GM19238 (cell line): ENCODE data around the gene RCSD1.
"Not testable (repeated sequence)": the region's sequence is repeated elsewhere in the genome, so short reads cannot be mapped to it uniquely, and the experiment has no call there.

Experiments
- DNase-seq: peaks from one replicate; pipeline ENCODE4 v3.0.0; 2011; ENCODE audit warnings: low spot score; ENCODE audit not compliant: insufficient read length

Gene RCSD1

DNA sequence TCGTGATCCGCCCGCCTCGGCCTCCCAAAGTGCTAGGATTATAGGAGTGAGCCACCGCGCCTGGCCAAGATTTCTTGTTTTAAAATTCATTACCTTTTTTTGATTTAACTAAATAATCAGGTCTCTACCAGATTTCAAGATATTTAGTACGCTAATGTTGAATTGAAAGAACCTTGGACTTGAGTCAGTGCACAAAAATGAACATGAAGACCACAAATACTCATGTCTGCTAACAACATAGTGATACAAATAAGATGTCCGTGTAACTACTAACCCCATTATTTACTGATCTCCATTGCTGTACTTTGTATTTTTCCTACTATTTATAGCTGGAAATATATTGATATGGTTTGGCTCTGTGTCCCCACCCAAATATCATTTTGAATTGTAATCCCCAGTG lies 108.1 kb downstream of the RCSD1 start:
- DNase-seq, result no peak

DNA sequence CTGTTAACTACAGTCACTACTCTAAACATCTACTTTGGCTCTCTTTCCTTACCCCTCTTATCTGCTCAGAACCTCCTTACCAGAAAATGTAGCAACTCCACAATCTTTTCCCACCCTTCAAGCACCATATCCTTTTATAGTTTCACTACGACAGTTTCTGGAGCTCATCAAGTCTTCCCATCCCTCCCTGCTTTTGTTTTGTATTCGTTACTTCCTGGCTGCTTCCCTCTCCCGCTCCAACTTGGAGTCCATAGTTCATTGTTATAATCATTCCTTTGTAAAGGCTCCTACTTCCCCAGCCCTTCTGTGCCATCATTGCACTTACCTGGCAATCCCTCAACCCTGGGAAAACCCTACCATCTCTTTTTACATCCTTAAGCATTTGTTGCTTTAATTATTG lies 109.7 kb downstream of the RCSD1 start:
- DNase-seq, result no peak

DNA sequence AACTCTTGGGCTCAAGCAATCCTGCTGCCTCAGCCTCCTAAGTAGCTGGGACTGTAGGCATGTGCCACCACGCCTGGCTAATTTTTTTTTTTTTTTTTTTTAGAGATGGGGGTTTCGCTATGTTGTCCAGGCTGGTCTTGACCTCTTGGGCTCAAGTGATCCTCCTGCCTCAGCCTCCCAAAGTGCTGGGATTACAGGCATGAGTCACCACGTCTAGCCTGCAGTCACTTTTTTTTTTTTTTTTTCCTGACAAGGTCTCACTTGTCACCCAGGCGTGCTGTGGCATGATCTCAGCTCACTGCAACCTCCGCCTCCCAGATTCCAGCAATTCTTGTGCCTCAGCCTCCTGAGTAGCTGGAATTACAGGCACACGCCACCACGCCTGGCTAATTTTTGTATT lies 111.1 kb downstream of the RCSD1 start:
- DNase-seq, result not testable (repeated sequence)

DNA sequence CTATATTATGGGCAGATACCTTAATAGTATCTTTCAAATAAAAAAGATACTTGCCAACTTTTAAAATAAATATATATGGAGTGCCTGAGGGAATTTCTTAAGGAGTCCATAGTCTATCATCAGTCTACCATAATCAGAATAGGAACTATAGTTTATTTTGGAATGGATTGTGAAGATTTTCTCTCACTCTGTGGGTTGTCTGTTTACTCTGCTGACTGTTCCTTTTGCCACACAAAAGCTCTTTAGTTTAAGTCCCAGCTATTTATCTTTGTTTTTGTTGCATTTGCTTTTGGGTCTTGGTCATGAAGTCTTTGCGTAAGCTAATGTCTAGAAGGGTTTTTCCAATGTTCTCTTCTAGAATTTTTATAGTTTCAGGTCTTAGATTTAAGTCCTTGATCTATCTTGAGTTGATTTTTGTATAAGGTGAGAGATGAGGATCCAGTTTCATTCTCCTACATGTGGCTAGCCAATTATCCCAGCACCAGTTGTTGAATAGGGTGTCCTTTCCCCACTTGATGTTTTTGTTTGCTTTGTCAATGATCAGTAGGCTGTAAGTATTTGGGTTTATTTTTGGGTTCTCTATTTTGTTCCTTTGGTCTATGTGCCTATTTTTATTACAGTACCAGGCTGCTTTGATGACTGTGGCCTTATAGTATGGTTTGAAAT lies 112.5 kb downstream of the RCSD1 start:
- DNase-seq, result not testable (repeated sequence)

DNA sequence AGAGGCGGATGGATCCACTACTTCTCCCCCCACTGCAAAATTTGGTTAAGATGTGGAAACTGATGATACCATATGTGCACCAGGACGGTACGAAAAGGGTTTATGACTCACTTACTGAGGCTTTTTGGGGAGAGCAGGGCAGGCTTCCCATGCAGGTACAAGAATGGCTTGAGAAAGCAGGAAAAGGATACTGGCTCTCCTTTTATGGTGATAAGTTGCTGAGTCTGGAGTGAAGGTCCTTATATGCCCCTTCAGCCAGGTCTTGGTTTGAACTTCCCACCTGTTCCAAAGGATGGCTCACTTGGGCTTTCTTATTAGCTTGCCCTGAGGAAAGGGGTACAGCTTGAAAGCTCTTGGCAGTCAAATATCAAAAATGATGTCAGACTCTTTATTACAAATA lies 114.9 kb downstream of the RCSD1 start:
- DNase-seq, result no peak

DNA sequence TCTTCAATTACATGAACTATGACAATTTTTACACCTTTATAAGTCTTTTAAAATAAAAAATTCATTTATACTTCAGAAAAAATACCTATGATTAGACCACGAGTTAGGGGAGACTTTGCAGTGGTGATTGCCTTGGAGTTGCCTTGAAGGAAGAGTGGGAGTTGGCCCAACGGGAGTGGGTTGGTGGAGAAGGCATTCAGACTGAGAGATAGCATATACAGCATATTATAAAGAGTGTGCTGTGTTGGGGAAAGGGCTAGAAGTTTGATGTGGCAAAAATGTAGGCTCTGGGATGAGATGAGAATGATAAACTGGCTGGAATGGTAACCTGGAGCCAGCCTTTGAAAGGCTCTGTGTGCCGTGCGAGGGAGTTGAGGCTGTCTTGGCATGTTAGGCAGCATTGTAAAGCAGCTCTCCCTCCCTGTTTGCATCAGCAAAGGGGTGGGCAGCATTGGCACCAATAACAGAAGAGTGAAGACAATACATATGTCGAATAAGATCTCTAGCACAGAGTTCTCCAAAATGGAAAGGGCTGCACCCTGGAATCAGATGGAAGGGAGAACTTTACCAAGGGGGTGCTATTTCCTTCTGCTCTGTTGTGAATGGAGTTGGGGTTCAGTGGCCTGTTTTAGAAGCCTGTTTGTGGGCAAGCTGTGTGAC lies 116.1 kb downstream of the RCSD1 start:
- no peak for DNase-seq

DNA sequence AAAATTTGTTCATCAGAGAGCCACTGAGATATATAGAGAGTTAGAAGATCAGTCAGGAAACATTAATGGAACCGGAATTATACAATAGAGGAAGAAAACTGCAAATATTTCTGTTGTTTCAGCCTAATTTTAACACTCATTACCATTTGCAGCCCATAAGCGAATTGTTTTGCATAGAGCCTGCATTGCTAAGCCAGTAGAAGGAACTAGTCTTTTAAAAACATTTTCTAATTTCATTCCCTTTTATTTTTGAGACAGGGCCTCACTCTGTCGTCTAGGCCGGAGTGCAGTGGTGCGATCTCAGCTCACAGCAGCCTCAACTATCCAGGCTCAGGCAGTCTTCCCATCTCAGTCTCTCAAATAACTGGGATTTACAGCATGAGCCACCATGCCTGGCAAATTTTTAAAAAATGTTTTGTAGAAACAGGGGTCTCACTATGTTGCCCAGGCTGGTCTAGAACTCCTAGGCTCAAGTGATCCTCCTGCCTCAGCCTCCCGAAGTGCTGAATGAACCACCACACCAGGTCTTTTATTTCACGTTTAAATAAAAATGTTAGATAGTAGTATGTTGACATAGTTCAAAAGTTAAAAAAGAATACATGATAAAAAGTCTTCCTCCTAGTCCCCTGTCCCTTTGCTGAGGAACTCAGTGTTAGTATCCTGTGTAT lies 117.1 kb downstream of the RCSD1 start:
- DNase-seq, result no peak

DNA sequence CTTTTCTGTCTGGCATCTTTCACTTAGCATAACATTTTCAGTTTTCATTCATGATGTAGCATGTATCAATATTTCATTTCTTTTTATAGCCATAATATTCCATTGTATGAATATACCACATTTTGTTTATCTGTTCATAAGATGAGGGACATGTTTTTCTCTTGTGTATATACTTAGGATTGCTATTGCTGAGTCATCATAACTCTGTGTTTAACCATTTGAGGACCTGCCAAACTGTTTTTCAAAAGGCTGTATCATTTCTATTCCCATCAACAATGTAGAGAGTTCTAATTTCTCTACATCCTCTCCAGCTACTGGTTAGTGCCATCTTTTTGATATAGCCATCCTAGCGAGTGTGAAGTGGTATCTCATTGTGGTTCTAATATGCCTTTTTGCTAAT lies 118.0 kb downstream of the RCSD1 start:
- DNase-seq, result no peak

DNA sequence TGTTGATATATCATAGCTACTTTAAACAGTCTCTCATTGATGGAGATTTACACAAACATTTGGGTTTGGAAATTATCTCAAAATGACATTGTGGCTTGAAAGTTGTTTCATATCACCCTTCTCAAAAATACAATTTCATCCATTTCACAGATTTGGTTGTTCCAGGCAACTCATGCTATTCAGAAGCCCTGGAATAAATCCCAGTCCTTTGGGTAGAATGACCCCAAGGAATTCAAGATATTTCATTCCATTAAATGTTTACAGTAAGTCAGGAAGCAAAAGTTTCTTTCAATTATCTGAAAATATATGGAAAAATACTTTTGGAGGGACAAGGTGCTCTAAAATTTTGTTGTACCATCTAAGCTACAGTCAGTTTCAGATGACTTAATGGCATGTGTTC lies 118.9 kb downstream of the RCSD1 start:
- DNase-seq, result no peak

DNA sequence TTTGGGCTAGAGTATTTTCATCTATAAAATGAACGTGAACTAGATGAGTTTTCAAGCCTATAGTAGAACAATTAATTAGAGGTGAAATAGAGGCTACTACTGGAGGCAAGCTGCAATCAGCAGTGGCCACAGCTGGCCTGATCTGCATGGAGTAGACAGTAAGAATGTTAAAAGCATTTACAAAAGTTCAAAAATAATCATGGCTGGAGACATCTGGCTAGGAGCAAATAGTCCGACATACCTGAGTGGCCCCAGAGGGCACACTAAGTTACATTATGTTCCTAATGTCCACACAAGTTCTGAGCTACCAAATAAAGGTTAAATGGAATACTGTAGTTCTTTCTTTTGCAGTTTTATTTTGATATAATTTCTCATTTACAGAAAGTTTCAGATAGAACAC lies 119.7 kb downstream of the RCSD1 start:
- no peak for DNase-seq

DNA sequence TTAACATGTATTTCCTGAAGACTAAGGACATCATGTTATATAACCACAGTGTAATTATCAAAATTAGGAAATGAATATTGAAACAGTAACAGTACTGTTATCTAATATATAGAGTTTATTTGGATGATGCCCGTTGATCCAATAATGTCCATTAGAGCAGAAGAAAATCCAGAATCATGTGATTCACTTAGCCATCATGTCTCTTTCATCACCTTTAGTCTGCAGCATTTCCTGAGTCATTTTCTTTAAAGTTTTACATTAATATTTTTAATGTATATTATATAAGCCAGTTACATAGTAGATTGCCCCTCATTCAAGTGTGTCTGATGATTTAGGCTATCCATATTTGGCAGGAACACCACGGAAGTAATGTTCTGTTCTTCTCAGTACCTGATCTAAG lies 120.6 kb downstream of the RCSD1 start:
- no peak for DNase-seq

DNA sequence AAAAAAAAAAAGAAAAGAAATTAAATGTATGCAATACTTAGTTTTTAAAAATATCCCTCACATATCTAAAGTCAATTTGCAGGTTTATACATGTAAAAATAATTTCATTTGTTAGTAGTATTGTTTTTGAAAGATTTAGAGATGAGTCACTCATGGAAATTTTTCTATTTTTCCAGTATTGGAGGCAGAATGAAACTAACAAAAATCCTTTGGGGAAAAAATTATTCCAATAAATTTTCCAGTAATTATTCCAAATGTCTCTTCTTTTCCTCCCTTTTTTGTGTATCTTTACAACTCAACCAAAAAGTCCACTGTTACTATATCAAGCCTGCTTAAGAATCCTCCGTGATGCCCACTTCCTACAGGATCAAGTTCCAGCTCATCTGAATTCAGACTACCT lies 121.6 kb downstream of the RCSD1 start:
- DNase-seq, result no peak

DNA sequence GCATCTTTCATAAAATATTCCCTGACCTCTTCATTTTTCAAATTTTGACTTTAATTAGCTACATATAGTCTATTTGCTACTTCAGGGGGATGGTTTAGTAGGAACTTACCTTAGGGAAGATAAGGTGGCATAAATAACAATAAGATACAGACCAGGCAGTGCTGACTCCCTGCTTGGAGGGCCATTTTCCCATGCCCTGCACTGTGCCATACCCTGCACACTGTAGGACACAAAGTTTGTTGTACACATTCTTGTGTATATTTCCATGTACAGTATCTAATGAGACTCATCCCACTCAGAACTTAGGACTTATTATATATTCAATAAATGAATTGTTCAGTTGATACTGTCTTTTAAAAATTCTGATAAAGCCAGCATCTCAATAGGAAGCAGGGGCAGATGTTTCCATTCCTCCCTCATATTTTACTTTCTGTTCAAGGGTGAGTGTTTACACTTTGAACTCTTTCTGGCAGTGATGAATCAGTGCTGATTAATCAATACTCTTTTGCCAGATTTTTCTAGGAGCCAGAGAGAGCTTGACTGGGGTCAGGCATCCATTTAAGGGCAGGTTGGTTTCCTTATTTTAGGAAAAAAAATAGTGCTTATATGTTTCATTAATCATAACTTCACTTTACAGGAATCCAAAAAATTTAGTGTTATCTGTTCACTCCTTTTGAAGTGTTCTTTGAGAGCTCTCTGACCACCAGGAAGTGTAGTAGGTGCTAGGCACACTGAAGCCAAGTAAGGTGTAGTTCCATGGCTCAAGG lies 122.4 kb downstream of the RCSD1 start:
- DNase-seq, result no peak

DNA sequence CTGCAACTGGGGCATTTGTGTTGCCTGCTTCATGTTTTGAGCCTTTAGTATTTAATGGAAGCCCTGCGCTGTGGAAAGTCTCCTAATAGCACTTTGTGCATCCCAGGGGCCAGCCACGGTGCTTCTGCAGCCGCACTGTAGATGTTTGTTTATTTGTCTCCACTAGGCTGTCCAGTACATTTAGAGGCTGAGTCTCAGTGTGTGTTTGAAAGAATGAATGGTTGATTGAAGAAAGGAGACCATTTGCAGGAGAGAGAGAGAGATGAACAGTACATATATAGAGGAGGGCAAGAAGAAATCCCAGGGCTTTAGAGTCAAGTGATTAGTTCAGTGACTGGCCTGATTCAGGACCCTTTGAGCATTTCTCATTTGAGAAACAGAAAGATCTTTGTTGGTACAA lies 125.6 kb downstream of the RCSD1 start:
- DNase-seq, result no peak
